MM.1S (cell line): ENCODE measurements around the gene RABGEF1.

Source experiments
- CTCF ChIP-seq: fragments of 300-600 bp; sonication (generic); IDR thresholded peaks from 2 replicates; pipeline ENCODE4 v1.5.1; 2016; ENCODE audit warnings: antibody characterized with exemption, low read length, mixed read lengths
- EZH2 ChIP-seq: fragments of 300-600 bp; sonication (generic); optimal IDR thresholded peaks from 2 replicates; pipeline ENCODE3; 2017; ENCODE audit warnings: low read depth, mild to moderate bottlenecking, antibody characterized with exemption, low read length, mixed read lengths
- EZH2phosphoT487 ChIP-seq: fragments of 300-600 bp; sonication (generic); IDR thresholded peaks from 2 replicates; pipeline ENCODE4 v1.6.1; 2018; ENCODE audit warnings: antibody characterized with exemption, low read length

DNA sequence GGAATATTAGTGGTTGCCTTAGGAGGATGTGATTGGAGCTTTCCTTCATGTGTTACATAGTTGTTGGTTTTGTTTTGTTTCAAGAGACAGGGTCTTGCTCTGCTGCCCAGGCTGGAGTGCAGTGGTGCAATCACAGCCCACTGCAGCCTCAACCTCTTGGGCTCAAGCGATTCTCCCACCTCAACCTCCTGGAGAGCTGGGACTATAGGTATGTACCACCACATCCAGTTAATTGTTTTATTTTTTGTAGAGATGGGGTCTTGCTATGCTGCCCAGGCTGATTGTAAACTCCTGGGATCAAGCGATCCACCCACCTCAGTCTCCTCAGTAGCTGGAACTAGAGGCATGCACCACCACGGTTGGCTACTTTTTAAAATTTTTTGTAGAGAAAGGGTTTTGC lies 86.1 kb downstream of the RABGEF1 start:
- no peak for TF ChIP-seq CTCF
- TF ChIP-seq EZH2: no peak
- TF ChIP-seq EZH2phosphoT487: no peak
